Left ventricle myocardium inferior (tissue), 1 donor: ENCODE results near the gene CFB. TPM values are rescaled to one million over a fixed set of nuclear protein-coding genes. Genes with fewer than 3 reads are reported as not detected.
A peak's percentile ranks its signal among the peaks of the same experiment; 100 is the strongest.

Source experiments
- DNase-seq: peaks from one replicate; pipeline ENCODE4 v3.0.0-alpha.2; 2020
- H3K27ac ChIP-seq: fragments of 200-600 bp; replicated peaks from 2 replicates; pipeline ENCODE4 v1.8.0; 2021
- H3K27me3 ChIP-seq: fragments of 200-600 bp; 2 replicates; pipeline ENCODE4 v1.8.0; 2021; ENCODE audit warnings: low read depth
- H3K36me3 ChIP-seq: fragments of 200-600 bp; 2 replicates; pipeline ENCODE4 v1.8.0; 2021
- H3K4me1 ChIP-seq: fragments of 200-600 bp; 2 replicates; pipeline ENCODE4 v1.8.0; 2021
- H3K4me3 ChIP-seq: fragments of 200-600 bp; 2 replicates; pipeline ENCODE4 v1.8.0; 2021; ENCODE audit warnings: mild to moderate bottlenecking, moderate library complexity
- H3K9me3 ChIP-seq: fragments of 200-600 bp; replicated peaks from 2 replicates; pipeline ENCODE4 v1.8.0; 2021
- CTCF ChIP-seq: fragments of 200-600 bp; IDR thresholded peaks from 2 replicates; pipeline ENCODE4 v1.8.0; 2021; ENCODE audit warnings: antibody characterized with exemption, mild to moderate bottlenecking, borderline replicate concordance
- intact Hi-C: fragments of 100-400 bp; cut with micrococcal nuclease; formaldehyde crosslinking; loops from one replicate; pipeline ENCODE4 v1.11.0; 2022
- total RNA-seq: library from RNA; stranded (reverse); fragmentation: NEBNext Ultra II Directional; extraction: Animal tissue kit (Norgen Biotek cat#: 25700); gene quantifications from one replicate; pipeline ENCODE4 v1.2.1, GENCODE V29; 2021
- donor health status: DM: no; HTN: yes; CAD: no; lungs with severe emphysema.

Gene CFB
- total RNA-seq, 1 donor from 2014 or later = 3.7 TPM

- no peaks in the 10 kb centered on the region for H3K4me1 ChIP-seq
- no peak for DNase-seq
- intact Hi-C loops = no loop called here
- no peak for TF ChIP-seq CTCF
- H3K4me3 ChIP-seq = no peak overlapping the region
- no peaks in the 10 kb centered on the region for H3K36me3 ChIP-seq
- no peaks in the 10 kb centered on the region for H3K27me3 ChIP-seq
- no peak overlapping the region for H3K27ac ChIP-seq
- no peaks in the 10 kb centered on the region for H3K9me3 ChIP-seq
Measured at GRCh38 chr6:31919624-31920303, 26.1 kb upstream of the CFB start.

- no peaks in the 10 kb centered on the region for H3K27me3 ChIP-seq
- intact Hi-C loops = no loop called here
- DNase-seq = no peak
- no peak overlapping the region for H3K4me3 ChIP-seq
- no peak overlapping the region for H3K27ac ChIP-seq
- H3K9me3 ChIP-seq = no peaks in the 10 kb centered on the region
- no peaks in the 10 kb centered on the region for H3K4me1 ChIP-seq
- no peaks in the 10 kb centered on the region for H3K36me3 ChIP-seq
- TF ChIP-seq CTCF = no peak
Measured at GRCh38 chr6:31920811-31921210, 25.1 kb upstream of the CFB start.

- TF ChIP-seq CTCF = peak; percentile 22
Measured at GRCh38 chr6:31922942-31923341, 23.0 kb upstream of the CFB start.

GRCh38 chr6:31927242-31927862 is 18.5 kb upstream of the CFB start, which contains the start of gene C2:
Gene C2 (plus strand): TSS chr6:31927717. CDS start chr6:31927753, 36 bp downstream.
- Histone ChIP-seq H3K4me3 (peak within 1 kb of the TSS; percentile 48), H3K27ac (no peak within 1 kb of the TSS), H3K36me3 (no peaks in the 10 kb centered on the region), H3K4me1 (no peaks in the 10 kb centered on the region), H3K27me3 (peaks cover 28% of the 10 kb centered on the region), H3K9me3 (no peaks in the 10 kb centered on the region)
- TF ChIP-seq CTCF = no peak
- DNase-seq = no peak
- intact Hi-C loops = no loop called here

More at GRCh38 chr6:31922942-31923341, 23.0 kb upstream of the CFB start:
- Histone ChIP-seq H3K27ac (no peak overlapping the region), H3K9me3 (no peaks in the 10 kb centered on the region), H3K4me3 (no peak overlapping the region), H3K27me3 (peaks cover 8% of the 10 kb centered on the region), H3K36me3 (no peaks in the 10 kb centered on the region), H3K4me1 (no peaks in the 10 kb centered on the region)
- intact Hi-C loops = no loop called here
- DNase-seq = no peak

GRCh38 chr6:31927863-31928671 is 17.8 kb upstream of the CFB start:
- Histone ChIP-seq H3K4me1 (no peaks in the 10 kb centered on the region), H3K9me3 (no peaks in the 10 kb centered on the region), H3K36me3 (no peaks in the 10 kb centered on the region), H3K27ac (no peak overlapping the region), H3K27me3 (peaks cover 28% of the 10 kb centered on the region), H3K4me3 (peak overlapping the region; percentile 48)
- no peak for DNase-seq
- no peak for TF ChIP-seq CTCF
- intact Hi-C loops = no loop called here
